ENCODE data around the gene LFNG. TPM values are rescaled to one million over a fixed set of nuclear protein-coding genes. Genes with fewer than 3 reads are reported as not detected.

The LFNG gene
- total RNA-seq, 1 experiment from 2014 or later = 2.4 TPM

GRCh38 chr7:2479276-2480069 is 40.1 kb upstream of the LFNG start:
- no peaks in the 10 kb centered on the region for H3K9me3 Mint-ChIP-seq (ENCODE audit: unreplicated experiment)
- H3K27me3 Mint-ChIP-seq (ENCODE audit: insufficient read depth, unreplicated experiment) = no peaks in the 10 kb centered on the region
- intact Hi-C loops (cut with micrococcal nuclease) = loop anchor here (5.0 kb wide), 1 partner anchor 78 kb away; the partner anchor contains the start of genes BRAT1 and IQCE
- no peak for DNase-seq (ENCODE audit: unreplicated experiment)
- POLR2A ChIA-PET = interaction anchor here (0.6 to 0.9 kb wide), 2 partner anchors 9 to 45 kb away, joined by 3 read pairs; no protein-coding TSS in a partner anchor
- H3K27ac Mint-ChIP-seq (ENCODE audit: low read depth, unreplicated experiment) = no peak overlapping the region
- BruUV-seq (replicated peaks) = no TSS peak
- no peaks in the 10 kb centered on the region for H3K36me3 Mint-ChIP-seq (ENCODE audit: insufficient read depth, unreplicated experiment)
- TF ChIP-seq CTCF (IDR thresholded peaks at IDR 0.05; ENCODE audit: unreplicated experiment) = no peak
- no peaks in the 10 kb centered on the region for H3K4me1 Mint-ChIP-seq (ENCODE audit: insufficient read depth, unreplicated experiment)
- CTCF ChIA-PET = interaction anchor here (0.6 to 2.4 kb wide), 3 partner anchors 10 to 191 kb away, joined by 3 to 5 read pairs (median 4); no protein-coding TSS in a partner anchor
- no peak overlapping the region for H3K4me3 Mint-ChIP-seq (ENCODE audit: unreplicated experiment)

- TF ChIP-seq CTCF (IDR thresholded peaks at IDR 0.05; ENCODE audit: unreplicated experiment) = no peak
- no peaks in the 10 kb centered on the region for H3K9me3 Mint-ChIP-seq (ENCODE audit: unreplicated experiment)
- no peak overlapping the region for H3K4me3 Mint-ChIP-seq (ENCODE audit: unreplicated experiment)
- ChIA-PET CTCF (interaction anchor here (0.6 to 1.1 kb wide), 3 partner anchors 11 to 191 kb away, joined by 3 to 6 read pairs (median 4); no protein-coding TSS in a partner anchor), POLR2A (interaction anchor here (0.9 kb wide), 1 partner anchor 9 kb away, joined by 3 read pairs; no protein-coding TSS in a partner anchor)
- H3K36me3 Mint-ChIP-seq (ENCODE audit: insufficient read depth, unreplicated experiment) = no peaks in the 10 kb centered on the region
- H3K4me1 Mint-ChIP-seq (ENCODE audit: insufficient read depth, unreplicated experiment) = no peaks in the 10 kb centered on the region
- intact Hi-C loops (cut with micrococcal nuclease) = no loop called here
- H3K27me3 Mint-ChIP-seq (ENCODE audit: insufficient read depth, unreplicated experiment) = no peaks in the 10 kb centered on the region
- BruUV-seq (replicated peaks) = no TSS peak
- H3K27ac Mint-ChIP-seq (ENCODE audit: low read depth, unreplicated experiment) = no peak overlapping the region
- DNase-seq (ENCODE audit: unreplicated experiment) = no peak
Measured at GRCh38 chr7:2480070-2480408, 39.5 kb upstream of the LFNG start.

GRCh38 chr7:2481195-2481594 is 38.4 kb upstream of the LFNG start:
- H3K9me3 Mint-ChIP-seq (ENCODE audit: unreplicated experiment) = no peaks in the 10 kb centered on the region
- intact Hi-C loops (cut with micrococcal nuclease) = no loop called here
- no peak overlapping the region for H3K4me3 Mint-ChIP-seq (ENCODE audit: unreplicated experiment)
- CTCF ChIA-PET = interaction anchor here (0.6 to 1.1 kb wide), 3 partner anchors 12 to 94 kb away, joined by 3 to 6 read pairs (median 3); no protein-coding TSS in a partner anchor
- no peaks in the 10 kb centered on the region for H3K27me3 Mint-ChIP-seq (ENCODE audit: insufficient read depth, unreplicated experiment)
- BruUV-seq (replicated peaks) = no TSS peak
- no peak for DNase-seq (ENCODE audit: unreplicated experiment)
- no peaks in the 10 kb centered on the region for H3K4me1 Mint-ChIP-seq (ENCODE audit: insufficient read depth, unreplicated experiment)
- TF ChIP-seq CTCF (IDR thresholded peaks at IDR 0.05; ENCODE audit: unreplicated experiment) = no peak
- POLR2A ChIA-PET = no interaction called here
- H3K27ac Mint-ChIP-seq (ENCODE audit: low read depth, unreplicated experiment) = no peak overlapping the region
- H3K36me3 Mint-ChIP-seq (ENCODE audit: insufficient read depth, unreplicated experiment) = no peaks in the 10 kb centered on the region

- intact Hi-C loops (cut with micrococcal nuclease) = no loop called here
- Mint-ChIP-seq H3K36me3 (ENCODE audit: insufficient read depth, unreplicated experiment) (no peaks in the 10 kb centered on the region), H3K9me3 (ENCODE audit: unreplicated experiment) (no peaks in the 10 kb centered on the region), H3K4me3 (ENCODE audit: unreplicated experiment) (no peak overlapping the region), H3K4me1 (ENCODE audit: insufficient read depth, unreplicated experiment) (no peaks in the 10 kb centered on the region), H3K27me3 (ENCODE audit: insufficient read depth, unreplicated experiment) (no peaks in the 10 kb centered on the region), H3K27ac (ENCODE audit: low read depth, unreplicated experiment) (no peak overlapping the region)
- no TSS peak for BruUV-seq (replicated peaks)
- CTCF ChIA-PET = interaction anchor here (0.6 kb wide), 2 partner anchors 72 to 299 kb away, joined by 3 read pairs; no protein-coding TSS in a partner anchor
- POLR2A ChIA-PET = no interaction called here
- no peak for TF ChIP-seq CTCF (IDR thresholded peaks at IDR 0.05; ENCODE audit: unreplicated experiment)
- no peak for DNase-seq (ENCODE audit: unreplicated experiment)
Measured at GRCh38 chr7:2482725-2483451, 36.7 kb upstream of the LFNG start.

All from MCF 10A (cell line).